ENCODE results near the gene HOXA7.

HOXA7 gene

GRCh38 chr7:27110186-27111031, 46.1 kb downstream of the HOXA7 start:
- H3K27ac ChIP-seq: no peak overlapping the region
- TF ChIP-seq CTCF (IDR thresholded peaks at IDR 0.05) (no peak), ZFX (IDR thresholded peaks at IDR 0.05; ENCODE audit: borderline replicate concordance) (no peak)

DNA sequence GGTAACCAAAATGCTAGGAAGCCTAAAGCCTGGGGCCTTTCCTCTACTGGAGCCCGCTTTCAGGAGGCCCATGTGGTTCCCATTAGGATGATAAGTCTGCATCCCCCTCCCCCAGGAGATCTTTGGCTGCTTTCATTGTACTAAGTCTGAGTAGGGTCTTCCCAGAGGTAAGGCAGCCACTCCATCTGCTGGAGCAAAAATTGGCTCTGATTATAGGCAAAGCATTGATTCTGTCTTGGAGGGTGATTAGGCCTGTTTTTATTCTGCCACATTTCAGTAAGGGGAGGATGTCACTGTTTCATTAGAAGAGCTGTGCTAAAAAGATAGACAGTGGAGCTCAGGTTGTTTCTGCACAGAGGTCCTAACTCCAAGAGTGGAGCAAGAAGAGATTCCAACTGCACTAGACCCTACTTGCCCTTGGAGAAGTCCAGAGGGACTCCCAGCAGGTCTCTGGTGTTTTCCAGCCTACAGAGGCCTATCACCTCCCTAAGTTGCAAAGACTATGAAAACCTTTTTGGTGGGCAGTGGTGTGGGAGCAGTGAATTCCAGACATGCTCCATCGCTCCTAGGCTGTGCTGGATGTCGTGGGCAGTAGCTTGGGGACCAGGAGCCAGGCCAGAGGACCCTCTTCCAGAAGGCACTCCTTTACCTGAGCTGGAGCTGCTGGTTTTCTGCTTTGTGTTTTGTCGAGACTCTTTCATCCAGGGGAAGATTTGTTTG, 46.8 kb downstream of the HOXA7 start:
- TF ChIP-seq ZFX (IDR thresholded peaks at IDR 0.05; ENCODE audit: borderline replicate concordance) (no peak), CTCF (IDR thresholded peaks at IDR 0.05) (no peak)
- H3K27ac ChIP-seq: no peak overlapping the region

- no peak overlapping the region for H3K27ac ChIP-seq
- TF ChIP-seq ZFX (IDR thresholded peaks at IDR 0.05; ENCODE audit: borderline replicate concordance): no peak
- TF ChIP-seq CTCF (IDR thresholded peaks at IDR 0.05): no peak
Measured at GRCh38 chr7:27108390-27109127, 47.9 kb downstream of the HOXA7 start.

- H3K27ac ChIP-seq: no peak overlapping the region
- no peak for TF ChIP-seq ZFX (IDR thresholded peaks at IDR 0.05; ENCODE audit: borderline replicate concordance)
- no peak for TF ChIP-seq CTCF (IDR thresholded peaks at IDR 0.05)
Measured at GRCh38 chr7:27107391-27108381, 48.8 kb downstream of the HOXA7 start.

DNA sequence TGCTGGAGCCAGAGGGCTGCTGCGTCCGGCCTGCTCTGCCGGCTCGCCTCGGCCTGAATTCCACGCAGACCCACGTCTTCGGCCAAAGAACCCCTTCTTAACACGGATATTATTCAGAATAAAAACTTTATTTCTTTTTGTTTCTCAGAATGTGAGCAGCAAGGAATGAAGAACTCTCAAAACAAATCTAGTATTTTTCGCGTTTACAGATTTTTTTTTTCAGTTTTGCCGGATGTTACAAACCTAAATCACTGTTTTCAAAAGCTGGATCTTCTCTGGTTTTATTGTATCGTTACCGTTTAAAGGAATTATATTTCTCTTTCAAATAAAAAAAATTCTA, 49.6 kb downstream of the HOXA7 start:
- H3K27ac ChIP-seq: no peak overlapping the region
- TF ChIP-seq ZFX (IDR thresholded peaks at IDR 0.05; ENCODE audit: borderline replicate concordance) (no peak), CTCF (IDR thresholded peaks at IDR 0.05) (no peak)

GRCh38 chr7:27106181-27106900, 50.1 kb downstream of the HOXA7 start:
- no peak for TF ChIP-seq CTCF (IDR thresholded peaks at IDR 0.05)
- no peak for TF ChIP-seq ZFX (IDR thresholded peaks at IDR 0.05; ENCODE audit: borderline replicate concordance)
- H3K27ac ChIP-seq: no peak overlapping the region
